Neural progenitor cell (in vitro differentiated cells): ENCODE measurements around the gene ASB1. TPM values are rescaled to one million over a fixed set of nuclear protein-coding genes. Genes with fewer than 3 reads are reported as not detected.

Experiments used
- DNase-seq: peaks from one replicate; pipeline ENCODE4 v3.0.0-alpha.2; 2016; ENCODE audit warnings: low spot score
- H2AFZ ChIP-seq: fragments of 200-600 bp; sonication (generic); replicated peaks from 2 replicates; pipeline ENCODE4 v1.6.1; 2016; ENCODE audit warnings: antibody characterized with exemption
- H3F3A ChIP-seq: fragments of 200-600 bp; sonication (generic); 2 replicates; pipeline ENCODE4 v1.6.1; 2016; ENCODE audit warnings: antibody characterized with exemption, low read depth
- H3K27ac ChIP-seq: fragments of 200-600 bp; sonication (generic); 2 replicates; pipeline ENCODE4 v1.5.1; 2016; ENCODE audit warnings: mild to moderate bottlenecking
- H3K27me3 ChIP-seq: fragments of 200-600 bp; sonication (generic); 2 replicates; pipeline ENCODE4 v1.6.1; 2016; ENCODE audit warnings: mild to moderate bottlenecking, moderate library complexity
- H3K36me3 ChIP-seq: fragments of 200-600 bp; sonication (generic); 2 replicates; pipeline ENCODE4 v1.5.1; 2016
- H3K4me1 ChIP-seq: fragments of 200-600 bp; sonication (generic); 2 replicates; pipeline ENCODE4 v1.6.1; 2016; ENCODE audit warnings: mixed run types
- H3K4me2 ChIP-seq: fragments of 200-600 bp; sonication (generic); 2 replicates; pipeline ENCODE4 v1.6.1; 2016
- H3K4me3 ChIP-seq: fragments of 200-600 bp; sonication (generic); 2 replicates; pipeline ENCODE4 v1.5.1; 2016
- H3K79me2 ChIP-seq: fragments of 200-600 bp; sonication (generic); 2 replicates; pipeline ENCODE4 v1.6.1; 2016; ENCODE audit warnings: low read depth
- H3K9ac ChIP-seq: fragments of 200-600 bp; sonication (generic); 2 replicates; pipeline ENCODE4 v1.6.1; 2016
- H3K9me3 ChIP-seq: fragments of 200-600 bp; sonication (generic); 2 replicates; pipeline ENCODE4 v1.5.1; 2016; ENCODE audit warnings: low read depth
- H4K20me1 ChIP-seq: fragments of 200-600 bp; sonication (generic); 2 replicates; pipeline ENCODE4 v1.6.1; 2016; ENCODE audit warnings: low read depth
- H3K27ac Mint-ChIP-seq: 3 replicates; pipeline ENCODE4 v1.8.0; 2021; ENCODE audit warnings: mixed read lengths
- H3K27me3 Mint-ChIP-seq: 2 replicates; pipeline ENCODE4 v1.8.0; 2022; ENCODE audit warnings: low read depth, mild to moderate bottlenecking, inconsistent platforms, moderate library complexity, mixed read lengths; ENCODE audit not compliant: insufficient read depth
- H3K36me3 Mint-ChIP-seq: 3 replicates; pipeline ENCODE4 v1.8.0; 2021; ENCODE audit warnings: mixed read lengths
- H3K4me1 Mint-ChIP-seq: 3 replicates; pipeline ENCODE4 v1.8.0; 2021; ENCODE audit warnings: mixed read lengths
- H3K4me3 Mint-ChIP-seq: 3 replicates; pipeline ENCODE4 v1.8.0; 2021; ENCODE audit warnings: mild to moderate bottlenecking, moderate library complexity, mixed read lengths
- H3K9me3 Mint-ChIP-seq: 3 replicates; pipeline ENCODE4 v1.8.0; 2020; ENCODE audit warnings: mixed read lengths
- EZH2 ChIP-seq: fragments of 200-600 bp; sonication (generic); IDR thresholded peaks from 2 replicates; pipeline ENCODE4 v1.6.1; 2017; ENCODE audit warnings: antibody characterized with exemption, mild to moderate bottlenecking, moderate library complexity
- EZH2phosphoT487 ChIP-seq: fragments of 200-600 bp; sonication (generic); IDR thresholded peaks from 2 replicates; pipeline ENCODE4 v1.6.1; 2017; ENCODE audit warnings: antibody characterized with exemption
- total RNA-seq: library from RNA; depleted of rRNA; stranded (reverse); fragments of >200 nt; gene quantifications from 2 replicates; pipeline ENCODE4 v1.2.3, GENCODE V29; 2015; ENCODE audit warnings: low replicate concordance
- TF ChIP-seq, protein P1 (sequence below): fragments of 200-600 bp; sonication (generic); IDR thresholded peaks from 2 replicates; pipeline ENCODE4 v1.5.1; 2017; ENCODE audit warnings: antibody characterized with exemption, mild to moderate bottlenecking

ASB1 gene
- total RNA-seq, 1 donor from 2014 or later = 29.2 TPM

DNA sequence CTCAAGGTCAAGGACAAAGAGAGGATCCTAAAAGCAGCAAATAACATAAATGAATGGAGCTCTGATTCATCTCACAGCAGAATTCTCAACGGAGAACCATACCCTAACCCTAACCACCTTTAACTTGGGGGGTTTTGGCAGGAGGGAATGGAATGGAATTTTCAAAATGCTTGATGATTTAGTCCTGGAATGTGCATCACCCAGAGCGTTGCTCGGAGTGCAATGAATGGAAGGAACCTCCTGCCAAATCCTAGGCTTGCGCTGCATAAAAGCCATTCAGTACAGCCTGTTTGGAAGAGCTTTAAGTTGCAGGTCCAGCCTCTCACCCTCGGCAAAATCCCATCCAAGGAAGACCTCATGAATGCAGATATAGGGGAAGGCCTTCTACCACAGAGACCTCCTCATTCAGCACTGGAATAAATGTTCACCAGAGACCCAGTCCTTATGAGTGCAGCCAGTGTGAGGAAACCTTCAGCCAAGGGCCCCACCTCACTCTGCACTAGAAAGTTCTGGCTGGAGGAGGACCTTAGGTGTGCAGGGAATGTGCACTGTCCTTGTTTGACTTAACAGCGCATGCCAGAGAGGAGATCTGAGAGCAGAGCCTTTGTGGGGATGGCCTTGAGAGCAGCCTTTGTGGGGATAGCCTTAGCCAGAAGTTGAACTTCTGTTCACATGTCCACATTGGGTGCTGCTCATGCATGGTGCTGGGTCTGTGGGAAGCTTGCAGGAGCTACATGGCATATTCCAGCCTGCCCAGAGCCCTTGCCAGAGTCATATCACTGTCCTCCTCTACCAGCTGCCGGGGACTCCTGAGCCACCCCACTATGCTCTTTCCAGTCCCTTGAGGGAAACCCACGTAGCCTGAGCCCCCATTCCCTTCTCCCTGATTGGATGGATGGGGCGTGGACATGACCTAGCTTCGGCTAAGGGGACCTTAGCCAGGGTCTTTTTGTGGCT is 30.5 kb downstream of the ASB1 start:
- no peak for DNase-seq
- Mint-ChIP-seq H3K4me3 (no peak overlapping the region), H3K9me3 (peaks cover 11% of the 10 kb centered on the region), H3K27ac (no peak overlapping the region), H3K27me3 (peaks cover 2% of the 10 kb centered on the region), H3K36me3 (peaks cover 5% of the 10 kb centered on the region), H3K4me1 (no peaks in the 10 kb centered on the region)
- H3K36me3 ChIP-seq = no peaks in the 10 kb centered on the region
- no peaks in the 10 kb centered on the region for H3F3A ChIP-seq
- H3K4me2 ChIP-seq = no peak overlapping the region
- no peaks in the 10 kb centered on the region for H3K79me2 ChIP-seq
- H4K20me1 ChIP-seq = no peaks in the 10 kb centered on the region
- H3K9me3 ChIP-seq = no peaks in the 10 kb centered on the region
- no peak overlapping the region for H2AFZ ChIP-seq
- TF ChIP-seq, protein P1, sequence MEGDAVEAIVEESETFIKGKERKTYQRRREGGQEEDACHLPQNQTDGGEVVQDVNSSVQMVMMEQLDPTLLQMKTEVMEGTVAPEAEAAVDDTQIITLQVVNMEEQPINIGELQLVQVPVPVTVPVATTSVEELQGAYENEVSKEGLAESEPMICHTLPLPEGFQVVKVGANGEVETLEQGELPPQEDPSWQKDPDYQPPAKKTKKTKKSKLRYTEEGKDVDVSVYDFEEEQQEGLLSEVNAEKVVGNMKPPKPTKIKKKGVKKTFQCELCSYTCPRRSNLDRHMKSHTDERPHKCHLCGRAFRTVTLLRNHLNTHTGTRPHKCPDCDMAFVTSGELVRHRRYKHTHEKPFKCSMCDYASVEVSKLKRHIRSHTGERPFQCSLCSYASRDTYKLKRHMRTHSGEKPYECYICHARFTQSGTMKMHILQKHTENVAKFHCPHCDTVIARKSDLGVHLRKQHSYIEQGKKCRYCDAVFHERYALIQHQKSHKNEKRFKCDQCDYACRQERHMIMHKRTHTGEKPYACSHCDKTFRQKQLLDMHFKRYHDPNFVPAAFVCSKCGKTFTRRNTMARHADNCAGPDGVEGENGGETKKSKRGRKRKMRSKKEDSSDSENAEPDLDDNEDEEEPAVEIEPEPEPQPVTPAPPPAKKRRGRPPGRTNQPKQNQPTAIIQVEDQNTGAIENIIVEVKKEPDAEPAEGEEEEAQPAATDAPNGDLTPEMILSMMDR = no peak
- TF ChIP-seq EZH2phosphoT487 (no peak), EZH2 (no peak)
- H3K27me3 ChIP-seq = no peaks in the 10 kb centered on the region
- no peak overlapping the region for H3K4me3 ChIP-seq
- no peak overlapping the region for H3K9ac ChIP-seq
- no peaks in the 10 kb centered on the region for H3K4me1 ChIP-seq
- H3K27ac ChIP-seq = no peak overlapping the region

DNA sequence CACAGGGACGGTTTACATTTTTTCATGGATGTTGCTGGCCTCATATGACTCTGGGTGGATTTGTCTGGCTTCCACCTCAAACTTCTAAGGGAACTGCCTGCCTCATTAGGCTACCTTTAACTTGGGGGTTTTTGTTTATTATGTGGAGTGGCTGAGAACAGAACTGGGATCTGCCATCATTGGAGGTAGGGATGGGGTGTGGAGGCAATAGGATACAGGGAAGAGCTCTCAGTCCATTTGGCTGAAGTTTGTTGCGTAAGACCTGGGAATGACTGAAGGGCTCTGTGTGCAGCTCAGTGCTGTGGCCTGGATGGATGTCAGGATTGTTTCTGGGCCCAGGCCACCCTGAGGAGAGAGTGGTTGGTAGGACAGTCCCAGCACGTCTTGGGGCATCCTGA is 31.2 kb downstream of the ASB1 start:
- no peak for DNase-seq
- Histone ChIP-seq H2AFZ (no peak overlapping the region), H3K9me3 (no peaks in the 10 kb centered on the region), H3K4me1 (no peaks in the 10 kb centered on the region), H3K4me3 (no peak overlapping the region), H3K79me2 (no peaks in the 10 kb centered on the region), H3K4me2 (no peak overlapping the region), H3K27ac (no peak overlapping the region), H4K20me1 (no peaks in the 10 kb centered on the region), H3K36me3 (no peaks in the 10 kb centered on the region), H3K9ac (no peak overlapping the region), H3F3A (no peaks in the 10 kb centered on the region), H3K27me3 (no peaks in the 10 kb centered on the region)
- Mint-ChIP-seq H3K9me3 (peaks cover 12% of the 10 kb centered on the region), H3K36me3 (no peaks in the 10 kb centered on the region), H3K4me1 (no peaks in the 10 kb centered on the region), H3K4me3 (no peak overlapping the region), H3K27me3 (peaks cover 2% of the 10 kb centered on the region), H3K27ac (no peak overlapping the region)
- TF ChIP-seq EZH2phosphoT487 (no peak), EZH2 (no peak)
- TF ChIP-seq, protein P1 = no peak

DNA sequence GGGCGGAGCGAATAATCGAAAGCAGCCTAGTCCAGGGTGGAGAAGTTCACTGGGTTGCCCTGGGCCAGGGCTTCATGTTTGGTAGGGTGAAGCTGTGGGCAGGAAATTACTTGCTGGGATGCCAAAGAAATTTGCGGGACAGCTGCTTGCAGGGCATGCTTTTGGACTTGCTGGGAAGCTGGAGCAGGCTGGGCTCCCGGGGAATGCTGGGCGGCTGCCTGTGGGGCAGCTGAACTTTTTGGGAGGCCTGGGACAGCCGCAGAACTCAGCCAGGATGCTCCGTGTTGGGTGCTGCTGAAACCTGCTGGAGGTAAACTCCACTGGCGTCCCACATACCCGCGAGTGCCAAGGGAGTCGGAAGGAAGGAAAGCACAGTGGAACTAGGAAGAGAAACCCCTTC is 31.9 kb downstream of the ASB1 start:
- H3K4me3 Mint-ChIP-seq = no peak overlapping the region
- Histone ChIP-seq H3K79me2 (no peaks in the 10 kb centered on the region), H4K20me1 (no peaks in the 10 kb centered on the region), H3K4me2 (no peak overlapping the region), H3F3A (no peaks in the 10 kb centered on the region), H3K36me3 (no peaks in the 10 kb centered on the region), H3K9ac (no peak overlapping the region), H3K27me3 (no peaks in the 10 kb centered on the region), H3K27ac (no peak overlapping the region), H3K4me1 (no peaks in the 10 kb centered on the region), H3K4me3 (no peak overlapping the region), H2AFZ (no peak overlapping the region), H3K9me3 (no peaks in the 10 kb centered on the region)
- no peak overlapping the region for H3K27ac Mint-ChIP-seq
- H3K9me3 Mint-ChIP-seq = peaks cover 12% of the 10 kb centered on the region
- no peak for DNase-seq
- no peaks in the 10 kb centered on the region for H3K4me1 Mint-ChIP-seq
- H3K36me3 Mint-ChIP-seq = no peaks in the 10 kb centered on the region
- TF ChIP-seq EZH2 (no peak), EZH2phosphoT487 (no peak)
- TF ChIP-seq, protein P1 = no peak
- peaks cover 5% of the 10 kb centered on the region for H3K27me3 Mint-ChIP-seq
